NCI-H1930 (cell line): Measurements from ENCODE around the gene ITGA2B.
"Not testable (repeated sequence)": the region's sequence is repeated elsewhere in the genome, so short reads cannot be mapped to it uniquely, and the experiment has no call there.

Source experiments
- DNase-seq, 2 experiments: peaks; one replicate each; lab custom pipeline; 2025; lab: John Stamatoyannopoulos, UW

The ITGA2B gene

GRCh38 chr17:44368391-44369243 is 20.8 kb downstream of the ITGA2B start:
- DNase-seq = not testable (repeated sequence)

- DNase-seq = no peak
Observed at GRCh38 chr17:44367231-44367979, 22.0 kb downstream of the ITGA2B start.

- DNase-seq = not testable (repeated sequence)
Observed at GRCh38 chr17:44365051-44365450, 24.4 kb downstream of the ITGA2B start.

- peak; percentile 37 to 75 for DNase-seq
Observed at GRCh38 chr17:44363613-44364159, 25.8 kb downstream of the ITGA2B start, which contains the start of gene FAM171A2. FAM171A2 (minus strand) TSS chr17:44363853; CDS start chr17:44363714, 139 bp downstream.

GRCh38 chr17:44362949-44363612 is 26.4 kb downstream of the ITGA2B start:
- peak; percentile 31 to 36 for DNase-seq

- no peak for DNase-seq
Observed at GRCh38 chr17:44362459-44362948, 26.9 kb downstream of the ITGA2B start.

GRCh38 chr17:44361292-44362260 is 27.9 kb downstream of the ITGA2B start:
- DNase-seq = no peak

GRCh38 chr17:44360826-44361225 is 28.6 kb downstream of the ITGA2B start:
- DNase-seq = no peak

- no peak for DNase-seq
Observed at GRCh38 chr17:44360144-44360533, 29.3 kb downstream of the ITGA2B start.

- no peak for DNase-seq
Observed at GRCh38 chr17:44359458-44360143, 29.8 kb downstream of the ITGA2B start.

GRCh38 chr17:44359006-44359405 is 30.4 kb downstream of the ITGA2B start:
- DNase-seq = no peak

- DNase-seq = no peak
Observed at GRCh38 chr17:44358066-44358465, 31.4 kb downstream of the ITGA2B start.

- DNase-seq = no peak
Observed at GRCh38 chr17:44356241-44356640, 33.2 kb downstream of the ITGA2B start.

- DNase-seq = no peak
Observed at GRCh38 chr17:44355642-44356099, 33.8 kb downstream of the ITGA2B start.

GRCh38 chr17:44354582-44355561 is 34.6 kb downstream of the ITGA2B start:
- no peak for DNase-seq

GRCh38 chr17:44353672-44354331 is 35.6 kb downstream of the ITGA2B start:
- no peak for DNase-seq

GRCh38 chr17:44352828-44353671 is 36.4 kb downstream of the ITGA2B start:
- DNase-seq = no peak
